ENCODE data around the gene PCED1B. TPM values are rescaled to one million over a fixed set of nuclear protein-coding genes. Genes with fewer than 3 reads are reported as not detected.

Gene PCED1B
- total RNA-seq, 1 experiment from 2014 or later = 0.86 TPM

DNA sequence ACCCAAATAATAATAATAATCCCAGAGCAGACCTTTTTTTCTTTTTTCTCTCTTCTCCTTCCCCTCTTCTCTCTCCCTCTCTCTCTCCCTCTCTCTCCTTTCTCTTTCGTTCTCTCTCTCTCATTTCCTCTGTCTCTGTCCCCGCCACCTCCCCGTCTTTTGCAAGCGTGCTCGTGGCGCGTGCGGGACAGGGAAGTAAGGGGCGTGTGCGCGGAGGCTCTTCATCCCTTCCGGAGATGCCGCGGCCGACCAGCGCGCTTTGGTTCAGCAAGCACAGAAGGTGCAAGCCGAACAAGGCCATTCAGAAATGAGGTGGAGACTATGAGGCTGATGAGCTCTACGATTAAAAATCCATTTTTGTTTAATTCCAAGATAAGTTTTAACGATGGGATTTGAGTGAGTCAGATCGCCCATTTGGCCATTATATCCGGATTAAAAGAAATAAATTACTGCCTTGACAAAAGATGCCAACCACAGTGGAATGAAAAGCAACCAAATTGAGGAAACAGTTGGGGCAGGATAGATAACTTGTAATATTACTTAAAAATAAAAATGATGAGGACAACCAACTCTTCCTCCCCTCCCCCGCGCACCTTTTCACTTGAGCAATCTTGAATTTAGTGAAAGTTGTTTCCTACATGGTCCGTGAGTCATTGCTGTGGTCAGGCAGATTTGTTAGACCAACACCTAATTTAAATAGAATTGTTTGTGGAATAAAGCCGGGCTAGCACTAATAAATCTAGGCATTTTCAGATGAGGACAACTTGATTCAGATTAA is 1.5 kb downstream of the PCED1B start:
- ChIA-PET POLR2A (no interaction called here), RAD21 (ENCODE audit: low non-redundant PET in 1 of 2, low total read pairs in 2 of 2, uncharacterized antibody in 2 of 2, unreplicated experiment in 2 of 2) (no interaction called here), CTCF (interaction anchor here (2.0 kb wide), 1 partner anchor 10 kb away, joined by 17 read pairs; no protein-coding TSS in a partner anchor)
- peak overlapping the region; percentile 58 to 68 for H3K4me3 ChIP-seq (replicated peaks in 1 of 2; ENCODE audit: low read depth in 1 of 2, low read length in 2 of 2)
- H4K20me1 ChIP-seq (ENCODE audit: insufficient read depth) = no peaks in the 10 kb centered on the region
- H3K79me2 ChIP-seq (ENCODE audit: insufficient read depth, low read length) = no peaks in the 10 kb centered on the region
- H3K4me1 ChIP-seq (ENCODE audit: control insufficient read depth in 1 of 2, insufficient read depth in 2 of 2, low read length in 2 of 2) = peaks cover 20 to 53% of the 10 kb centered on the region in 2 experiments
- DNase-seq (ENCODE audit: low read depth, low spot score) = no peak
- peak; percentile 68 for ATAC-seq
- no peaks in the 10 kb centered on the region for H3K36me3 ChIP-seq (ENCODE audit: control insufficient read depth in 1 of 2, insufficient read depth in 2 of 2, low read length in 2 of 2)
- H3K9ac ChIP-seq (ENCODE audit: low read length) = peak overlapping the region; percentile 51
- no peaks in the 10 kb centered on the region for H3K27me3 ChIP-seq (ENCODE audit: insufficient read depth, low read length)
- H2AFZ ChIP-seq (ENCODE audit: low read depth, low read length, poor library complexity, severe bottlenecking) = peak overlapping the region; percentile 93
- intact Hi-C loops (cut with micrococcal nuclease) = loop anchor here (1.0 kb wide), 1 partner anchor 226 kb away; no protein-coding TSS in a partner anchor
- H3K9me3 ChIP-seq (ENCODE audit: control insufficient read depth in 1 of 2, insufficient read depth in 1 of 2, low read depth in 1 of 2, low read length in 2 of 2) = no peaks in the 10 kb centered on the region
- BruUV-seq (replicated peaks) = TSS peak; percentile 59
- H3K4me2 ChIP-seq (ENCODE audit: low read length) = peak overlapping the region; percentile 94
- no peaks in the 10 kb centered on the region for H3K9me2 ChIP-seq (ENCODE audit: insufficient read depth)
- H3K27ac ChIP-seq (ENCODE audit: low read depth, low read length) = no peak overlapping the region
- TF ChIP-seq MAX (IDR thresholded peaks at IDR 0.05) (peak; percentile 75), JUND (IDR thresholded peaks at IDR 0.05) (no peak), EGR1 (IDR thresholded peaks at IDR 0.05; ENCODE audit: low read depth) (no peak), ZBTB33 (IDR thresholded peaks at IDR 0.05; ENCODE audit: extremely low read depth, insufficient replicate concordance, low read length) (no peak), ELF1 (IDR thresholded peaks at IDR 0.05; ENCODE audit: borderline replicate concordance, low read depth) (no peak; the same call in 1 of the 2 replicates), ZNF274 (IDR thresholded peaks at IDR 0.05; ENCODE audit: low read depth, low read length) (no peak), YY1 (IDR thresholded peaks at IDR 0.05; ENCODE audit: extremely low read depth, insufficient replicate concordance, low read depth, low read length) (no peak), ZFX (IDR thresholded peaks at IDR 0.05) (no peak), RAD21 (IDR thresholded peaks at IDR 0.05; ENCODE audit: low read depth) (no peak), SRF (IDR thresholded peaks at IDR 0.05; ENCODE audit: low read depth) (no peak), CTCF (IDR thresholded peaks at IDR 0.05 in 2 of 3, conservative IDR thresholded peaks at IDR 0.05 in 1 of 3; ENCODE audit: borderline replicate concordance in 1 of 3, insufficient read depth in 1 of 3, low read depth in 2 of 3, low read length in 2 of 3) (no peak), SIN3A (IDR thresholded peaks at IDR 0.05; ENCODE audit: low read depth) (no peak), EZH2phosphoT487 (IDR thresholded peaks at IDR 0.05; ENCODE audit: borderline replicate concordance) (no peak), CEBPB (IDR thresholded peaks at IDR 0.05; ENCODE audit: low read depth) (peak; percentile 66), EZH2 (IDR thresholded peaks at IDR 0.05) (no peak), CBX3 (IDR thresholded peaks at IDR 0.05; ENCODE audit: low read depth) (no peak), POLR2AphosphoS5 (IDR thresholded peaks at IDR 0.05; ENCODE audit: low read depth, low read length) (no peak), POLR2A (IDR thresholded peaks at IDR 0.05; ENCODE audit: borderline replicate concordance, extremely low read depth, insufficient read depth, insufficient read length) (no peak)
- TF ChIP-seq, protein P1, sequence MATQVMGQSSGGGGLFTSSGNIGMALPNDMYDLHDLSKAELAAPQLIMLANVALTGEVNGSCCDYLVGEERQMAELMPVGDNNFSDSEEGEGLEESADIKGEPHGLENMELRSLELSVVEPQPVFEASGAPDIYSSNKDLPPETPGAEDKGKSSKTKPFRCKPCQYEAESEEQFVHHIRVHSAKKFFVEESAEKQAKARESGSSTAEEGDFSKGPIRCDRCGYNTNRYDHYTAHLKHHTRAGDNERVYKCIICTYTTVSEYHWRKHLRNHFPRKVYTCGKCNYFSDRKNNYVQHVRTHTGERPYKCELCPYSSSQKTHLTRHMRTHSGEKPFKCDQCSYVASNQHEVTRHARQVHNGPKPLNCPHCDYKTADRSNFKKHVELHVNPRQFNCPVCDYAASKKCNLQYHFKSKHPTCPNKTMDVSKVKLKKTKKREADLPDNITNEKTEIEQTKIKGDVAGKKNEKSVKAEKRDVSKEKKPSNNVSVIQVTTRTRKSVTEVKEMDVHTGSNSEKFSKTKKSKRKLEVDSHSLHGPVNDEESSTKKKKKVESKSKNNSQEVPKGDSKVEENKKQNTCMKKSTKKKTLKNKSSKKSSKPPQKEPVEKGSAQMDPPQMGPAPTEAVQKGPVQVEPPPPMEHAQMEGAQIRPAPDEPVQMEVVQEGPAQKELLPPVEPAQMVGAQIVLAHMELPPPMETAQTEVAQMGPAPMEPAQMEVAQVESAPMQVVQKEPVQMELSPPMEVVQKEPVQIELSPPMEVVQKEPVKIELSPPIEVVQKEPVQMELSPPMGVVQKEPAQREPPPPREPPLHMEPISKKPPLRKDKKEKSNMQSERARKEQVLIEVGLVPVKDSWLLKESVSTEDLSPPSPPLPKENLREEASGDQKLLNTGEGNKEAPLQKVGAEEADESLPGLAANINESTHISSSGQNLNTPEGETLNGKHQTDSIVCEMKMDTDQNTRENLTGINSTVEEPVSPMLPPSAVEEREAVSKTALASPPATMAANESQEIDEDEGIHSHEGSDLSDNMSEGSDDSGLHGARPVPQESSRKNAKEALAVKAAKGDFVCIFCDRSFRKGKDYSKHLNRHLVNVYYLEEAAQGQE (IDR thresholded peaks at IDR 0.05; ENCODE audit: low read depth) = no peak
- TF ChIP-seq, protein P2, sequence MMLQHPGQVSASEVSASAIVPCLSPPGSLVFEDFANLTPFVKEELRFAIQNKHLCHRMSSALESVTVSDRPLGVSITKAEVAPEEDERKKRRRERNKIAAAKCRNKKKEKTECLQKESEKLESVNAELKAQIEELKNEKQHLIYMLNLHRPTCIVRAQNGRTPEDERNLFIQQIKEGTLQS (IDR thresholded peaks at IDR 0.05) = no peak

Measured in HCT116 (cell line).